ENCODE results near the gene ZYX. TPM values are rescaled to one million over a fixed set of nuclear protein-coding genes. Genes with fewer than 3 reads are reported as not detected.
"Not testable (repeated sequence)": the region's sequence is repeated elsewhere in the genome, so short reads cannot be mapped to it uniquely, and the experiment has no call there.

Gene ZYX
- polyA plus RNA-seq, 3 donors: 40.6 to 234 (median 200) TPM

DNA sequence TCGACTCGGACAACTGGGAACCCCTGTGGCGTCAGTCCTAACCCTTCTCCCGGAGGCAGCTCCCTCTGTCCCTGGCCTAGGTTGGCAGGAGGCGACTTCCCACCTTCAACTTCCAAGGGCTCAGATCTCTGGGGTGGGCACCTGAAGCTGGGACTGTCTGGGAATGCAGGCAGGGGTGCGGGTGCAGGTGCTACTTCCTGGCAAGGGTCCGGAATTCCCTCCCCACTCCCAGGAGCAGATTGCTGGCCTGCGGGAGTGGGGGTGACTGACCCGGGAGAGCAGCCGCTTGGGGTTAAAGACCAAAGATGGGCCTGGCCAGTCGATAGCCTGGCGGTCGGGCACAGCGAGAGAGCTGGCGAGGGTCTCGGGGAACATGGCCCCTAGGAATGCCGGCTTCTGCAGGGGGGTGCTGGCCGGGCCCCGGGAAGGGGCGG is 27.1 kb downstream of the ZYX start:
- H3K27ac ChIP-seq (ENCODE audit: low read depth, low read length): no peak overlapping the region
- 15 to 37% (median 31%) methylated on average over 15 to 20 of the region's 20 CpGs for WGBS, 3 donors

GRCh38 chr7:143408686-143409561 is 27.8 kb downstream of the ZYX start, which contains the start of gene EPHA1:
TSS of gene EPHA1 (minus strand) at chr7:143408856. CDS start at chr7:143408805, 51 bp downstream.
- H3K27ac ChIP-seq (ENCODE audit: low read depth, low read length): no peak within 1 kb of the TSS
- WGBS, 3 donors: 4 to 16% (median 13%) methylated on average over 25 to 38 of the region's 39 CpGs

- H3K27ac ChIP-seq (ENCODE audit: low read depth, low read length): no peak overlapping the region
- 13 to 55% (median 25%) methylated on average over 6 of the region's 6 CpGs for WGBS, 3 donors
Observed at GRCh38 chr7:143410521-143411004, 29.4 kb downstream of the ZYX start.

DNA sequence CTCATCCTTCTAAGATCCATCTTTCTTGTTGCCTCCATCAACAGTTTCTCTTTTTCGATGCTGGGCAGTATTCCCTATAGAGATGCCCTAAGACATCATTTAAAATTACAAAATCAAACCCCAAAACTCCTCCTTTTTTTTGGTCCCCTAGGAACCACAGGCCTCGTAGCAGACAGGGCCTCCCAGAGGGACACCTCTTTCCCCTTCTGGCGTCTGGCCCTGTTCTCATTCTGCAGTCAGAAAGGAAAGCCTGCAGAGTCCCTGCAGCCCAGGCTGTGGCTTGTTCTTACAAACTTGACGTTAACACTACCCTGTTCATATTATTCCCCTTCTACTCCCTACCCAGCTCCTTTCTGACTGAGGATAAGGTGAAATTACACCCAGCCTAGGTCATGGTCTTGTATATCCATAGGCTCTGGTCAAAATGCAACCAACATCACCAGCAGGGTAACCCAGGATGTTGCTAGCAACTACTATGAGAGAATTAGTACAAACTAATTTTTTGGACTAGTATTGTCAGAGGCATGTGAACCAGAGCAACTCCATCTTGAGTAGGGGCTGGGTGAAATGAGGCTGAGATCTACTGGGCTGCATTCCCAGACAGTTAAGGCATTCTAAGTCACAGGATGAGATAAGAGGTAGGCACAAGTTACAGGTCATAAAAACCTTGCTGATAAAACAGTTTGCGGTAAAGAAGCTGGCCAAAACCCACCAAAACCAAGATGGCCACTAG is 31.0 kb downstream of the ZYX start:
- H3K27ac ChIP-seq (ENCODE audit: low read depth, low read length): no peak overlapping the region
- 57 to 72% (median 57%) methylated on average over 5 of the region's 5 CpGs for WGBS, 3 donors

GRCh38 chr7:143413123-143413522 is 32.0 kb downstream of the ZYX start:
- whole genome bisulfite sequencing, 3 donors: 87 to 94% (median 89%) methylated on average over 8 of the region's 8 CpGs
- H3K27ac ChIP-seq (ENCODE audit: low read depth, low read length): no peak overlapping the region

DNA sequence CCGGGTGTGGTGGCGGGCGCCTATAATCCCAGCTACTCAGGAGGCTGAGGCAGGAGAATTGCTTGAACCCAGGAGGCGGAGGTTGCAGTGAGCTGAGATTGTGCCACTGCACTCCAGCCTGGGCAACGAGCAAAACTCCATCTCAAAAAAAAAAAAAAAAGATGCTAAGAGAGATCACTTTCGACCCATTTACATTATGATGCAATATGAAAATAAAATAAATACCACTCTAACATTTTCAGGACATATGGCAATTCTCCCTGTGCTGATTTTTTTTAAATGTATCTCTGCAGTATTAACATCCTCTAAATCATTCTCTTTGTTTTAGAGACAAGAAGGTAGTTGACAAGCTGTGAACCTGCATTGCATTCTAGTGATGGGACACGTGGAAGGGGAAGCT is 34.1 kb downstream of the ZYX start:
- WGBS, 3 donors: 73 to 83% (median 77%) methylated on average over 7 of the region's 7 CpGs
- H3K27ac ChIP-seq (ENCODE audit: low read depth, low read length): not testable (repeated sequence)

- no peak overlapping the region for H3K27ac ChIP-seq (ENCODE audit: low read depth, low read length)
- 67 to 78% (median 73%) methylated on average over 8 of the region's 8 CpGs for WGBS, 3 donors
Observed at GRCh38 chr7:143415742-143416397, 34.7 kb downstream of the ZYX start.

DNA sequence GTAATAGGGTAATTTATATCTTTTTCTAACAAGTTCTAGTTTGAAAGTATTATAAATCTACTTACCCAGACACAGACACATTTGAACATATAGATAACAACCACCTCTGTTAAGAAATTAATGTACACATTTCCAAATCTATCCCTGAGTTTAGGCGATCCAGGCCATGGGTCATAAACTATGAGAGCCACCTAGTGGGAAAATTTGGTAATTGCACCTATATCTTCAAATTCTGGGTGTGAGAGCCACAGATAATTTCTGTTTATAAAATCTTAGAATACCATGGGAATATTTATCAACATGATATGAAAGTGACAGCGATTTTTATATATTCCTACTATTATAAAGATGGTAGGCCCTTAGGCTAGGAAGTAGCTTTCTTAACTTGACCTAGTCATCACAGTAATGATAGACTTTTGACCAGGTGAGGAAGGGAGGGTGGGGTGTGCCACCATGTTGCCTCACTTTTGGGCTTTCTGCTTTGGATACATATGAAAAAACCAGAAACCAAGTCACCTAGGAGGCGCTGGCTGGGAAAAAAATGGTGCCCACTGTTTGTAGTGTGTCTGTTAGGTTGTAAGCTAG is 35.5 kb downstream of the ZYX start:
- 0 to 4% (median 2%) methylated on average over 3 of the region's 3 CpGs for WGBS, 3 donors
- no peak overlapping the region for H3K27ac ChIP-seq (ENCODE audit: low read depth, low read length)

- H3K27ac ChIP-seq (ENCODE audit: low read depth, low read length): no peak overlapping the region
- 21 to 38% (median 29%) methylated on average over 1 of the region's 1 CpG for WGBS, 3 donors
Observed at GRCh38 chr7:143417734-143418383, 36.7 kb downstream of the ZYX start.

DNA sequence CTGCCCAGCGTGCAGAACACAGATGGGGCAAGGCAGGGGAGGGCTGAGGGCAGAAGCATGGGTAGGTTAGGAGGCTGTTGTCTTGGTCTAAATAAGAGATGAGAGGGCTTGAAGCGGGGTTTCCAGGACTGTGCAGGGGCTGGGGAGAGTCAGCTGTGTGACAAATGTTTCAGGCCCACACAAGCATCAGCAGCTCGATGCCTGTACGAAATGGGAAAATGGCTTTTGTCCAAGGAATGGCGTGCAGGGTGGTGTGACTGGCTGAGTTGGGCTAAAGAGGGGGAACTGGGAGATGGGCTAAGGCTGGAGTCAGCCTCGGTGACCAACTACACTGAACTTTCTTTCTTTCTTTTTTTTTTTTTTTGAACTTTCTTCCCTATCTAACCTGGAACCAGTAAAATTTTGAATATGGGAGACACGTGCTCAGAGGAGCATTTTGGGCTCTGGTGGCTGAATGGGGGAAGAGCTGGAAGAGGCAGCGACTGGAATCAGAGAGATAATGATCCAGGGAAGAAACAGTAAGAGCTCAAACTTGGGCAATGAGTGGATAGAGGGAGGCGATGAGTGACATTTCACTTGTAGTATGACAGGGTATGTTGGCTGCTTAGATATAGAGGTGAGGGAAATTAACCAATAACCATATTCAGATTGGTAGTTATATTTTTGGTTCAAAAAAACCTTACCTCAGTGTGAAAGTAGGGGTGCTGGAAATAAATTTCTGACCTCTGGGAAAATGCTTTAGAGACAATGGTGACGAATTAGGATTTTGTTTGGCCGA is 37.7 kb downstream of the ZYX start:
- no peak overlapping the region for H3K27ac ChIP-seq (ENCODE audit: low read depth, low read length)
- 74 to 93% (median 87%) methylated on average over 11 of the region's 11 CpGs for WGBS, 3 donors

- no peak overlapping the region for H3K27ac ChIP-seq (ENCODE audit: low read depth, low read length)
- 25 to 55% (median 45%) methylated on average over 4 of the region's 4 CpGs for WGBS, 3 donors
Observed at GRCh38 chr7:143419880-143420279, 38.7 kb downstream of the ZYX start.

GRCh38 chr7:143420624-143421023 is 39.5 kb downstream of the ZYX start:
- WGBS, 3 donors: 54 to 56% (median 56%) methylated on average over 3 of the region's 3 CpGs
- H3K27ac ChIP-seq (ENCODE audit: low read depth, low read length): not testable (repeated sequence)

DNA sequence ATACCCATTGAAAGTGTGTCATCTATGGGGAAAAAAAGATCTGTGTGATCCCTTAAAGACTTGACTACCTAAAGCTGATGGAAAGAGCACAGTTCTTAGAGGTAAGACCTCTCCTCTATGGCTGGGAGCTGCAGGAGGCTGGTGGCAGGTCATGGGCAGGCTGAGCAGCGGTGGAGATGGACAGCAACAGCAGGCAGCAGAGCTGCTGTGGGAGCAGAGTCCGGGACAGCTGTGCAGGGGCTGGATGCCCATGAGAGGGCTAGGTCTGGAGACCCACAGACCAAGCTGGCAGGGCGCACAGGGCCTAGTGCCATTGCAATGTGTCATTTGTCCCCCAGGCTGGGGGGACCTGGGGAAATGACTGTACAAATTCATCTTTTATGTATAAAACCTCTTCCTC is 40.9 kb downstream of the ZYX start:
- H3K27ac ChIP-seq (ENCODE audit: low read depth, low read length): no peak overlapping the region
- 88 to 92% (median 89%) methylated on average over 3 of the region's 3 CpGs for WGBS, 3 donors

DNA sequence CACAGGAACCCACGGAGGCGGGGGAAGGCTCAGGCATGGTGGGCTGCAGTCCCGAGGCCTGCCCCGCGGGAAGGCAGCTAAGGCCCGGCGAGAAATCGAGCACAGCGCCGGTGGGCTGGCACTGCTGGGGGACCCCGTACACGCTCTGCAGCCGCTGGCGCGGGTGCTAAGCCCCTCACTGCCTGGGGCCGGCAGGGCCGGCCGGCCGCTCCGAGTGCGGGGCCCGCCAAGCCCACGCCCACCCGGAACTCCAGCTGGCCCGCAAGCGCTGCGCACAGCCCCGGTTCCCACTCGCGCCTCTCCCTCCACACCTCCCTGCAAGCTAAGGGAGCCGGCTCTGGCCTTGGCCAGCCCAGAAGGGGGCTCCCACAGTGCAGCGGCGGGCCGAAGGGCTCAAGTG is 43.3 kb downstream of the ZYX start:
- not testable (repeated sequence) for H3K27ac ChIP-seq (ENCODE audit: low read depth, low read length)
- 89 to 98% (median 94%) methylated on average over 19 to 34 of the region's 34 CpGs for WGBS, 3 donors

- 94 to 95% (median 95%) methylated on average over 2 of the region's 2 CpGs for WGBS, 3 donors
- H3K27ac ChIP-seq (ENCODE audit: low read depth, low read length): no peak overlapping the region
Observed at GRCh38 chr7:143426479-143427142, 45.5 kb downstream of the ZYX start.

DNA sequence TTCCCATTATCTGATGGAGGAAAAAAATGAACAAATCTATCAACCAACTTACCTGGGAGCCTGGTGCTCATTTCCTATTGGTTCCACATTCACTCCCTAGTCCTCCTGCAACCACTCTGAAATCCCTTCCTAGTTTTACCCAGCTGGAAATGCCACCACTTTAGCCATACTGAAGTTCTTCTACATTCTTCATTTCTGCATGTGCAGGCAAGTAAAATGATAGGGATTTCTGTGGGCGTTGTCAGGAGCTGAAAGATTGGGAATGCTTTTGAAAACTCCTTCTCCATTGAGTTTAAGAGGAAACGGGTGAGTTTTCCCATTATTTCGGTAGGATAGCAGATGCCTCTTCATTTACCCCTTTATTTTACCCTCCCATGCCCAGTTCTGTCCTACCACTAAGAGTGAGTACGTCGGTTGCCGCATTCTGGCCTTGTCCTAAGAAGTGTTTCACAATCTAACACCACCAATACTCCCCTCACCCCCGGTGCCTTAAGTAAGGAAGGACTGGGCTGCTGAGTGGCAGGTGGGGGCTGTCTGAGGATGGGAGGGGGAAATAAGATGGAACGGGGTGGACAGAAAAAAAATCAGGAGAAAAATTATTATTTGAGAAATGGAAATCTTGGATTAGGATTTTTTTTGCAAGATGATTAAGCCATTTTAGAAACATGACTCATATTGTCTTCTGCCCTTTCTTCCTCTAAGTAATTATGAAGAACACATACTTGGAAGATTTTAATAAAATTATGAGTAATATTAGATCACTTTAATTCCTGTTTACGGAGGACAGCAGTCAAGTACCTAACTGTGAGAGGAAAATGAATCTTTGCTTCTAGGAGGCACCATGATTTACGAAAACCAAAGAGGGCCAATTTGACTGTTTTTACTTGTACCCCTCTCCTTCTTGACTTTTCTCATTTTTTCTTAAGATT is 48.9 kb downstream of the ZYX start:
- no peak overlapping the region for H3K27ac ChIP-seq (ENCODE audit: low read depth, low read length)
- 66 to 79% (median 71%) methylated on average over 10 of the region's 10 CpGs for WGBS, 3 donors

All from adipose tissue (tissue), 3 donors.